Fibroblast of pulmonary artery (primary cell): Measurements from ENCODE around the gene KCNF1.

ENCODE experiments used
- DNase-seq: peaks from one replicate; pipeline ENCODE4 v3.0.0-alpha.2; 2010; ENCODE audit warnings: low read depth
- H3K4me3 ChIP-seq: replicated peaks from 2 replicates; pipeline ENCODE4 v1.5.1; 2011; ENCODE audit warnings: low read depth, mild to moderate bottlenecking, control low read depth, low read length, moderate library complexity
- CTCF ChIP-seq: IDR thresholded peaks from 2 replicates; pipeline ENCODE4 v1.5.1; 2011; ENCODE audit warnings: mild to moderate bottlenecking, control low read depth, low read length, inconsistent platforms; ENCODE audit errors: missing control alignments

Gene KCNF1

DNA sequence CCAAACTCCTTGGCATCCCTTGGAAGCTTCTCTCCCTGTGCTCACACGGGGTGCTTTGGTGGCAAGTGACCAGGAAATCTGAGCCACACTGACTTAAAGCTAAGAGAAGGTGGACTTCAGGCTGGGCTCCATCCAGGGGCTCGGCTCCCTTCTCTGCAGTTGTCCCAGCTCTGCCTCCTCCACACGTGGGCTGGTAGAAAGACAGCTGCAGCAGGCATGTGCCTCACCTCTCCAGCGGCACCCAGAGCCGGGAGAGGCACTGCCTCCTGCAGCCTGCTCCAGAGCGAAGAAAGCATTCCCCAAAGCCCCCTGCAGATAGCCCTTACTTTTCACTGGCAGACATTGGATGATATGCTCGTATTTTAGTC, 11.3 kb downstream of the KCNF1 start:
- TF ChIP-seq CTCF: no peak
- H3K4me3 ChIP-seq: no peak overlapping the region
- DNase-seq: no peak

DNA sequence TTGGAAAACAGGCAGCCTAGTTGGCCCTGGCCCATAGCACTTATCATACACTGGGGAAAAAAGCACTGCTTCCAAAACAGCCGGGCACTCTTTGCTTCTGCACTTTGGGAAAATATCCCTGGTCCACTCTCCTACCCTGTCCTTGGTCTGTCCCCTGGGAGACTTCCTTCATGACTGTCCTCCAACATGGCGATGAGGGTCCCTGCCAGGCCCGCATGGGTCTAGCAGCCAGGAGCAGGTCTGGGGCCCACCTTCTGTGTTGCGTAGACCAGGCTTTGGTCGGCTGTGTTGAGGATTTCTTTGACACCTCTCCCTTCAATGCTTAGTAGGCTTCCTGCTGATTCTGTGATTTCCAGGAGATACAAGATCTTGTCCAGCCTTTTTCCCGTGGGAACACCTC, 12.2 kb downstream of the KCNF1 start:
- no peak for DNase-seq
- TF ChIP-seq CTCF: no peak
- no peak overlapping the region for H3K4me3 ChIP-seq

- no peak overlapping the region for H3K4me3 ChIP-seq
- no peak for TF ChIP-seq CTCF
These were observed 12.7 kb downstream of the KCNF1 start for GRCh38 chr2:10924441-10924840.

GRCh38 chr2:10924859-10925258, 13.1 kb downstream of the KCNF1 start:
- TF ChIP-seq CTCF: no peak
- no peak for DNase-seq
- no peak overlapping the region for H3K4me3 ChIP-seq

More at GRCh38 chr2:10924441-10924840, 12.7 kb downstream of the KCNF1 start:
- DNase-seq: no peak

GRCh38 chr2:10926191-10926820, 14.6 kb downstream of the KCNF1 start:
- no peak for TF ChIP-seq CTCF

GRCh38 chr2:10930721-10931516, 19.2 kb downstream of the KCNF1 start:
- H3K4me3 ChIP-seq: no peak overlapping the region
- no peak for DNase-seq
- TF ChIP-seq CTCF: no peak

More at GRCh38 chr2:10926191-10926820, 14.6 kb downstream of the KCNF1 start:
- peak; percentile 7 for DNase-seq
- no peak overlapping the region for H3K4me3 ChIP-seq
